Kidney (tissue), 14 donors: ENCODE data around the gene RHOB. TPM values are rescaled to one million over a fixed set of nuclear protein-coding genes. Genes with fewer than 3 reads are reported as not detected.
"Not testable (repeated sequence)": the region's sequence is repeated elsewhere in the genome, so short reads cannot be mapped to it uniquely, and the experiment has no call there.

Experiments
- DNase-seq, 5 donors: peaks; one replicate each; pipeline ENCODE4 v3.0.0-alpha.2; 2013 to 2020
- FAIRE-seq: peaks from 2 replicates; lab custom pipeline; 2012; peaks lifted over from hg19 to GRCh38; lab: Jason Lieb, UNC
- H3K27ac ChIP-seq, 2 donors: one replicate each; pipeline ENCODE4 v1.7.0; 2013; ENCODE audit warnings: low read depth in 2 of 2, low read length in 2 of 2, inconsistent platforms in 1 of 2
- H3K27me3 ChIP-seq: one replicate; pipeline ENCODE4 v1.7.1; 2013; ENCODE audit warnings: low read length, inconsistent platforms; ENCODE audit not compliant: control insufficient read depth, insufficient read depth
- H3K36me3 ChIP-seq, 3 donors: one replicate each; pipeline versions ENCODE4 v1.7.0 to v1.7.1; 2013; ENCODE audit warnings: low read length in 3 of 3, control low read depth in 1 of 3, inconsistent platforms in 1 of 3; ENCODE audit not compliant: insufficient read depth in 3 of 3, control insufficient read depth in 2 of 3
- H3K4me1 ChIP-seq, 3 donors: one replicate each; pipeline versions ENCODE4 v1.7.0 to v1.7.1; 2013; ENCODE audit warnings: low read length in 3 of 3, inconsistent platforms in 1 of 3, low read depth in 1 of 3; ENCODE audit not compliant: control insufficient read depth in 2 of 3, insufficient read depth in 2 of 3
- H3K4me3 ChIP-seq, 3 donors: one replicate each; pipeline versions ENCODE4 v1.7.0 to v1.8.1; 2013; ENCODE audit warnings: low read length in 3 of 3, control low read depth in 1 of 3, inconsistent platforms in 1 of 3
- H3K9ac ChIP-seq, 3 donors: one replicate each; pipeline versions ENCODE4 v1.7.0 to v1.7.1; 2013; ENCODE audit warnings: low read length in 3 of 3, control low read depth in 1 of 3, inconsistent platforms in 1 of 3
- H3K9me3 ChIP-seq, 3 donors: one replicate each; pipeline versions ENCODE4 v1.7.0 to v1.7.1; 2013; ENCODE audit warnings: low read length in 3 of 3, control low read depth in 1 of 3, inconsistent platforms in 1 of 3; ENCODE audit not compliant: control insufficient read depth in 2 of 3, insufficient read depth in 1 of 3
- intact Hi-C: fragments of 100-400 bp; cut with DNase I; formaldehyde crosslinking; loops from one replicate; pipeline ENCODE4 v1.11.1; 2022
- polyA plus RNA-seq: library from polyadenylated mRNA; stranded (reverse); fragments of 350-450 nt; fragmentation: Illumina TruSeq; extraction: RNeasy Lipid Tissue Mini Kit (QIAGEN cat#74804); gene quantifications from one replicate; pipeline ENCODE4 v1.2.3, GENCODE V29; 2014; ENCODE audit warnings: low read depth, low replicate concordance; ENCODE audit not compliant: insufficient read depth
- total RNA-seq: library from RNA; stranded (reverse); fragmentation: NEBNext Ultra II Directional; extraction: Animal tissue kit (Norgen Biotek cat#: 25700); gene quantifications from one replicate; pipeline ENCODE4 v1.2.1, GENCODE V29; 2021
- TF ChIP-seq, protein P1 (sequence below): IDR thresholded peaks from 3 replicates; pipeline ENCODE4 v1.5.1; 2012; ENCODE audit warnings: mild to moderate bottlenecking, moderate library complexity, borderline replicate concordance; ENCODE audit not compliant: insufficient read depth; ENCODE audit errors: extremely low read depth
- donor health status: control.
- donor health status: control.
- donor health status: control.
- donor health status: control.
- donor health status: control.
- donor health status: DM: yes; HTN: yes; CAD: no.
- donor health status: Normal renal cell carcinoma (clear cell type).

Gene RHOB
- total and polyA plus RNA-seq, 2 donors from 2014 or later: 241 to 487 TPM

DNA sequence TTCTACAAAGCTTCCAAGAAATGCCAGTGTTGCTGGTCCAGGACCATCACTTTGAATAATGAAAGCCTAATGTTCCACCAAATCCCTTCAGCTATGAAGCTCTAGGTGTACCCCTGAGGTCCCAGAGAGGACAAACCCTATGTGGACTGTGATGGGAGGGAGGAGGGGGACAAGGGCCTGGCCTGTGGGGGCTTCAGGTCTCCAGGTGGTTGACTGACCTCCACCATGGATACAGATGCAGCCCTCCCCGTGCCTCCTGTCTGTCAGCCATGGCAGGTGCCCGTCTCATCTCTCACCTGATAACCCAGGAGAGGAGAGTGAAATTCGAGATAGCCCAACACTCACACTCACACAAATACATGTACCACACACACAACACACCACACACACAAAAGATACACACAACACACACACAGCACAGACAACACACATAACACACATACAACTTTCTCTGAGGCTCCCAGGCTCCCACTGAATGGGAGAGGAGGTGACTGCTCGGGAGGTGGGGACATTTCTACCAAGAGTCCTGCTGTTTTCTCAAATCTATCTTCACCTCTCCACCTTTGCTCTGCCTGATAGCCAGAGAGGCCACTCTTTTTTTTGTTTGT, 12.8 kb upstream of the RHOB start:
- Histone ChIP-seq H3K9me3 (no peaks in the 10 kb centered on the region), H3K36me3 (no peaks in the 10 kb centered on the region), H3K9ac (no peak overlapping the region), H3K27ac (no peak overlapping the region), H3K4me3 (no peak overlapping the region), H3K27me3 (no peaks in the 10 kb centered on the region), H3K4me1 (no peaks in the 10 kb centered on the region)
- FAIRE-seq (no peak), DNase-seq (peak in 1 of 5 donors; percentile 25)
- intact Hi-C loops: no loop called here
- TF ChIP-seq, protein P1, sequence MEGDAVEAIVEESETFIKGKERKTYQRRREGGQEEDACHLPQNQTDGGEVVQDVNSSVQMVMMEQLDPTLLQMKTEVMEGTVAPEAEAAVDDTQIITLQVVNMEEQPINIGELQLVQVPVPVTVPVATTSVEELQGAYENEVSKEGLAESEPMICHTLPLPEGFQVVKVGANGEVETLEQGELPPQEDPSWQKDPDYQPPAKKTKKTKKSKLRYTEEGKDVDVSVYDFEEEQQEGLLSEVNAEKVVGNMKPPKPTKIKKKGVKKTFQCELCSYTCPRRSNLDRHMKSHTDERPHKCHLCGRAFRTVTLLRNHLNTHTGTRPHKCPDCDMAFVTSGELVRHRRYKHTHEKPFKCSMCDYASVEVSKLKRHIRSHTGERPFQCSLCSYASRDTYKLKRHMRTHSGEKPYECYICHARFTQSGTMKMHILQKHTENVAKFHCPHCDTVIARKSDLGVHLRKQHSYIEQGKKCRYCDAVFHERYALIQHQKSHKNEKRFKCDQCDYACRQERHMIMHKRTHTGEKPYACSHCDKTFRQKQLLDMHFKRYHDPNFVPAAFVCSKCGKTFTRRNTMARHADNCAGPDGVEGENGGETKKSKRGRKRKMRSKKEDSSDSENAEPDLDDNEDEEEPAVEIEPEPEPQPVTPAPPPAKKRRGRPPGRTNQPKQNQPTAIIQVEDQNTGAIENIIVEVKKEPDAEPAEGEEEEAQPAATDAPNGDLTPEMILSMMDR: no peak

DNA sequence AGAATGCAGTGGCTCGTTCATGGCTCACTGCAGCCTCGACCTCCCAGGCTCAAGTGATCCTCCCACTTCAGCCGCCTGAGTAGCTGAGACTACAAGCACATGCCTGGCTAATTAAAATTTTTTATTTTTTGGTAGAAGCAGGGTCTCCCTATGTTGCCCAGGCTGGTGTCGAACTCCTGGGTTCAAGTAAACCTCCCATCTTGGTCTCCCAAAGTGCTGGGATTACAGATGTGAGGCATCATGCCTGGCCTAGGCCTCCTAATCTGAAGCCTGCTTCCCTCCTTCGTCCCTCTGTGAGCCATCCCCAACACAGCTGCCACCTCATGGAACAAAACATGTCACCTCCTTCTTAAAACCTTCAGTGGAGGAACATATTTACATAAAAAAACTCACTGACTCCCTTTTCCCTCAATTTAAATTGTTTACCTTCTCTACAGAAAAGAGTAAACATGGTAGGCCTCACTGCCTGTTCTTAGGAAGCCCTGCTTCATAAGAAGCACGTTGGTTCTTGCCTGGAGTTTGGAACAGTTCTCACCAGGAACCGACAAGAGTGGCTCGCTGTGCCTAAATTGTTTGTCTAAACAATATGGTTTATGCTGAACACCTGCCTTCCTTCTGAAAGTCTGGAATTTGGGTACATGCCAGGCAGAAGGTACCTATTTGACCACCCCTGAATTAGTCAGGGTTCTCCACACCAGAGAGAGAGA, 12.1 kb upstream of the RHOB start:
- Histone ChIP-seq H3K36me3 (no peaks in the 10 kb centered on the region), H3K4me1 (no peaks in the 10 kb centered on the region), H3K27me3 (no peaks in the 10 kb centered on the region), H3K27ac (no peak overlapping the region), H3K4me3 (no peak overlapping the region), H3K9me3 (no peaks in the 10 kb centered on the region), H3K9ac (no peak overlapping the region)
- TF ChIP-seq, protein P1: no peak
- DNase-seq (no peak), FAIRE-seq (no peak)
- intact Hi-C loops: no loop called here

DNA sequence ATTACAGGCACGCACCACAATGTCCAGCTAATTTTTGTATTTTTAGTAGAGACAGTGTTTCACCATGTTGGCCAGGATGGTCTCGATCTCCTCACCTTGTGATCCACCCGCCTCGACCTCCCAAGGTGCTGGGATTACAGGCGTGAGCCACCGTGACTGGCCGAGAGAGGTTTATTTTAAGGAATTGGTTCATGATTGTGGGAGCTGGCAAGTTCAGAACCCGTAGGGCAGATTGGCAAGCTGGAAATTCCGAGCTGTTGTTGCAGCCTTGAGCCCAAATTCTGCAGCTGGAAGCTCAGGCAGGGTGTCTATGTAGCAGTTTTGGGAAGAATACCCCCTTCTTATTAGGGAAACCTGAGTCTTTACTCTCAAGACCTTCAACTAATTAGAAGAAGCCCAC, 11.4 kb upstream of the RHOB start:
- FAIRE-seq, H3K27me3 ChIP-seq, H3K36me3 ChIP-seq, H3K4me3 ChIP-seq, DNase-seq, H3K9me3 ChIP-seq, H3K27ac ChIP-seq, intact Hi-C loops, H3K9ac ChIP-seq, H3K4me1 ChIP-seq: not testable (repeated sequence)

DNA sequence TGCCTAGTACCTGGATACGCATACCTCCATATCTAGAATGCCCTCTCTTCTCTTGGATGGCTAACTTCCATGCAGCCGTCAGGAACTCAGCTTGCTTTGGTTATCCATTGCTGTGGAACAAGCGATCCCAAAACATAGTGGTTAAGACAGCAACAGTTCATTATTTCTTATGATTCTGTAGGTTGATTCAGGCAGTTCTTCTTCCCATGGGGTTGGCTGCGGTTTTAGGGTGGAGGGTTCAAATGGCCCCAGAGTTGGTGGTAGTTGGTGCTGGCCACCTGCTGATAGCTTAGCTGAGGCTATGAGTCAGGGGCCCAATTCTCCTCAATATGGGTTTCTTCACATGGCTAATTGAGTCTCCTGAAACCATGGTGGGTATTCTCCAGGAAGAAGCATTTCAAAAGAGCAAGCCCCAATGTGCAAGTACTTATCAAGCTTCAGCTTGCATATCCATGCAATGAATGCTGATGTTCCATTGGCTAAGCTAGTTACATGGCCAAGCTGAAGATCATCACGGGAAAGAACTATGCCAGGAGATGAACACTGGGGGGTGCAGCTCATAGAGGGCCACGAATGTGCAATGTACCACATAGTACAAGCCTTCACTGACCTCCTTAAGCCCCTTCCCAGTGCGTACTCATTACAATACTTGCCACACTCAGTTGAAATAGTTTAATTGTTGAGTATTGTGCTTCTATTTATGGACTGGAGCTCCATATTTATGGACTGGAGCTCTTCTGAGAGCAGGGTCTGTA, 10.0 kb upstream of the RHOB start:
- DNase-seq: peak in 1 of 5 donors; percentile 9
- H3K36me3 ChIP-seq: no peaks in the 10 kb centered on the region
- no peak for FAIRE-seq

More for the DNA sequence above, 10.0 kb upstream of the RHOB start:
- TF ChIP-seq, protein P1: no peak
- intact Hi-C loops: no loop called here
- no peaks in the 10 kb centered on the region for H3K4me1 ChIP-seq
- H3K4me3 ChIP-seq: no peak overlapping the region
- no peak overlapping the region for H3K9ac ChIP-seq
- H3K27ac ChIP-seq: no peak overlapping the region
- H3K9me3 ChIP-seq: no peaks in the 10 kb centered on the region
- no peaks in the 10 kb centered on the region for H3K27me3 ChIP-seq
